ENCODE results near the gene ZMYND12.

ZMYND12 gene

GRCh38 chr1:42386051-42386450 is 69.8 kb downstream of the ZMYND12 start:
- no peak for DNase-seq

- DNase-seq = no peak
Observed at GRCh38 chr1:42385283-42385682, 70.5 kb downstream of the ZMYND12 start.

- no peak for DNase-seq
Observed at GRCh38 chr1:42381280-42381673, 74.5 kb downstream of the ZMYND12 start.

DNA sequence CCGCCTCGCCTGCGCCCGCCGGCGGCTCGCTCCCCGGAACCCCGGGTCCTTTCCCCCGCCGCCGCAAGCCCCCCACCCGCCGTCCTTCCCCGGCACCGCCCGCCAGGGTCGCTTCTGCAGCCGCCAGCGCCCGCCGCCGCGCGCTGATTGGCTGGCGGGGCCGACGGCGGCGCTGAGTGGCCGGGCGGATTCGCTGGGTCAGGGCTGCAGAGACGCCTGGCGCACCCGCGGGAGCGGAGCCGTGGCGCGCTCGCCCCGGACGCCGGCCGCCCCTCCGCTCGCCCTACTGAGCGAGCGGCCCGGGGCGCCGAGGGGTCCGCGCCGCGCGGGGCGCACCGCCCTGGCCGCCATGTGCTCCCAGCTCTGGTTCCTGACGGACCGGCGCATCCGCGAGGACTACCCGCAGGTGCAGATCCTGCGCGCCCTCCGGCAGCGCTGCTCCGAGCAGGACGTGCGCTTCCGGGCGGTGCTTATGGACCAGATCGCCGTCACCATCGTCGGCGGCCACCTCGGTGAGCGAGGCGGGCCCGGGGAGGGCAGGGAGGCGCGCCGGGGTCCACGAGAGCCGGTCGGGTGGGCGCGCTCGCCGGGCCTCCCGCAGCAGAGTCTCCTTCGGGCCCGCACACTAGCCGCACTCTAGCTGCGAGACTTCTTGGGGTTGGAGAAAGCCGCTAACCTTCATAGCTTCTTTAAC is 75.1 kb downstream of the ZMYND12 start, which contains the start of gene RIMKLA:
Gene RIMKLA (plus strand): TSS at position 207 of the 694 bp plus-strand sequence. CDS start 143 bp downstream, at position 350.
- DNase-seq = peak; percentile 40
